Right lobe of liver (tissue), 4 donors: ENCODE data around the gene SPI1.

Experiments used
- CTCF ChIP-seq, 4 donors: fragments of 200-600 bp in 3 of 4; fragments of 450-650 bp in 1 of 4; IDR thresholded peaks; one replicate each; pipeline versions ENCODE4 v1.5.1 to v1.8.0; 2016 to 2022; ENCODE audit warnings: antibody characterized with exemption in 4 of 4, mild to moderate bottlenecking in 2 of 4
- POLR2A ChIP-seq: fragments of 450-650 bp; IDR thresholded peaks from one replicate; pipeline ENCODE4 v1.6.1; 2017; ENCODE audit warnings: antibody characterized with exemption, mild to moderate bottlenecking
- donor health status: DM: no; HTN: no; CAD: no.
- donor health status: DM: no; HTN: no; CAD: no.
- donor health status: DM: no; HTN: yes; CAD: no.

- TF ChIP-seq CTCF (IDR thresholded peaks at IDR 0.05), result no peak
- TF ChIP-seq POLR2A, result no peak
Observed at GRCh38 chr11:47418454-47419259, 40.3 kb upstream of the SPI1 start.
